HepG2 (cell line): Measurements from ENCODE around the gene ZXDC. TPM values are rescaled to one million over a fixed set of nuclear protein-coding genes. Genes with fewer than 3 reads are reported as not detected.

ENCODE experiments used
- BRCA1 ChIP-seq: sonication (generic); formaldehyde crosslinking; IDR thresholded peaks from 2 replicates; pipeline ENCODE4 v1.4.0; 2020; ENCODE audit warnings: missing genetic modification reagents
- ETS1 ChIP-seq: sonication (generic); formaldehyde crosslinking; IDR thresholded peaks from 2 replicates; pipeline ENCODE4 v1.4.0; 2020; ENCODE audit warnings: missing genetic modification reagents
- IRF2 ChIP-seq: IDR thresholded peaks from 2 replicates; pipeline ENCODE4 v1.6.1; 2018; ENCODE audit warnings: missing genetic modification reagents, missing compliant biosample characterization
- MLLT10 ChIP-seq: sonication (generic); formaldehyde crosslinking; IDR thresholded peaks from 2 replicates; pipeline ENCODE4 v1.4.0; 2020; ENCODE audit warnings: missing genetic modification reagents
- MZF1 ChIP-seq: sonication (generic); formaldehyde crosslinking; IDR thresholded peaks from 2 replicates; pipeline ENCODE4 v1.8.1; 2023; ENCODE audit warnings: mild to moderate bottlenecking, missing genetic modification reagents, borderline replicate concordance
- NFKBIZ ChIP-seq: IDR thresholded peaks from 2 replicates; pipeline ENCODE4 v1.6.1; 2018; ENCODE audit warnings: missing genetic modification reagents, missing compliant biosample characterization
- NR2F6 ChIP-seq, 2 experiments: IDR thresholded peaks; 2 replicates each; pipeline ENCODE4 v1.6.1; 2016; ENCODE audit warnings: antibody characterized with exemption in 1 of 2, mild to moderate bottlenecking in 1 of 2
- PLRG1 ChIP-seq: fragments of 450-650 bp; conservative IDR thresholded peaks from 2 replicates; pipeline ENCODE4 v1.6.1; 2016
- ZNF260 ChIP-seq: sonication (generic); formaldehyde crosslinking; IDR thresholded peaks from 2 replicates; pipeline ENCODE4 v1.4.0; 2020; ENCODE audit warnings: missing genetic modification reagents, low read depth, mild to moderate bottlenecking, borderline replicate concordance
- ZNF510 ChIP-seq: sonication (generic); formaldehyde crosslinking; IDR thresholded peaks from 2 replicates; pipeline ENCODE4 v1.4.0; 2020; ENCODE audit warnings: low read depth, mild to moderate bottlenecking, missing genetic modification reagents
- ZNF546 ChIP-seq: sonication (generic); formaldehyde crosslinking; conservative IDR thresholded peaks from 2 replicates; pipeline ENCODE4 v1.8.1; 2023; ENCODE audit warnings: mild to moderate bottlenecking, missing genetic modification reagents
- ZNF564 ChIP-seq: sonication (generic); formaldehyde crosslinking; IDR thresholded peaks from 2 replicates; pipeline ENCODE4 v1.8.1; 2023; ENCODE audit warnings: mild to moderate bottlenecking, missing genetic modification reagents
- ZNF792 ChIP-seq: IDR thresholded peaks from 2 replicates; pipeline ENCODE4 v1.6.1; 2016
- polyA plus RNA-seq, 8 experiments: library from polyadenylated mRNA; depleted of rRNA in 3 of 8; stranded (reverse) in 7 of 8; unstranded in 1 of 8; fragments of >200 nt; fragmentation: Illumina TruSeq in 4 of 8; extraction: Trizol in 4 of 8; gene quantifications; 2 replicates each; pipeline versions ENCODE4 v1.2.1 to v1.2.3, GENCODE V29; 2011 to 2016; ENCODE audit warnings: low read depth in 4 of 8, missing spikeins in 1 of 8, mixed read lengths in 1 of 8; ENCODE audit not compliant: insufficient read depth in 1 of 8
- total RNA-seq, 5 experiments: library from RNA; depleted of rRNA; stranded (reverse); fragments of >200 nt; fragmentation: Illumina TruSeq; extraction: Trizol; gene quantifications; 2 replicates each; pipeline ENCODE4 v1.2.3, GENCODE V29; 2016; ENCODE audit warnings: low read depth in 1 of 5
- TF ChIP-seq, protein P1 (sequence below), 2 experiments: sonication (generic) in 1 of 2; formaldehyde crosslinking in 1 of 2; IDR thresholded peaks; 2 replicates each; pipeline versions ENCODE4 v1.4.0 to v1.6.1; 2018 to 2020; ENCODE audit warnings: missing genetic modification reagents in 2 of 2, borderline replicate concordance in 1 of 2, low read depth in 1 of 2, mild to moderate bottlenecking in 1 of 2, missing biosample characterization in 1 of 2
- TF ChIP-seq, protein P2 (sequence below): sonication (generic); formaldehyde crosslinking; IDR thresholded peaks from 2 replicates; pipeline ENCODE4 v1.8.1; 2023; ENCODE audit warnings: missing genetic modification reagents, inconsistent platforms, borderline replicate concordance
- TF ChIP-seq, protein P3 (sequence below): sonication (generic); formaldehyde crosslinking; IDR thresholded peaks from 2 replicates; pipeline ENCODE4 v1.4.0; 2020; ENCODE audit warnings: missing genetic modification reagents
- TF ChIP-seq, protein P4 (sequence below): sonication (generic); formaldehyde crosslinking; IDR thresholded peaks from 2 replicates; pipeline ENCODE4 v1.8.0; 2022; ENCODE audit warnings: missing genetic modification reagents, low read depth, mild to moderate bottlenecking, borderline replicate concordance
- TF ChIP-seq, protein P5 (sequence below): IDR thresholded peaks from 2 replicates; pipeline ENCODE4 v1.6.1; 2016; ENCODE audit warnings: low read depth, control low read depth

Gene ZXDC
- total and polyA plus RNA-seq, 2 of the 13 experiments (the other 11 are each of a cell fraction or from before 2014, with no cell fraction given), result 17.6 to 21.2 TPM

DNA sequence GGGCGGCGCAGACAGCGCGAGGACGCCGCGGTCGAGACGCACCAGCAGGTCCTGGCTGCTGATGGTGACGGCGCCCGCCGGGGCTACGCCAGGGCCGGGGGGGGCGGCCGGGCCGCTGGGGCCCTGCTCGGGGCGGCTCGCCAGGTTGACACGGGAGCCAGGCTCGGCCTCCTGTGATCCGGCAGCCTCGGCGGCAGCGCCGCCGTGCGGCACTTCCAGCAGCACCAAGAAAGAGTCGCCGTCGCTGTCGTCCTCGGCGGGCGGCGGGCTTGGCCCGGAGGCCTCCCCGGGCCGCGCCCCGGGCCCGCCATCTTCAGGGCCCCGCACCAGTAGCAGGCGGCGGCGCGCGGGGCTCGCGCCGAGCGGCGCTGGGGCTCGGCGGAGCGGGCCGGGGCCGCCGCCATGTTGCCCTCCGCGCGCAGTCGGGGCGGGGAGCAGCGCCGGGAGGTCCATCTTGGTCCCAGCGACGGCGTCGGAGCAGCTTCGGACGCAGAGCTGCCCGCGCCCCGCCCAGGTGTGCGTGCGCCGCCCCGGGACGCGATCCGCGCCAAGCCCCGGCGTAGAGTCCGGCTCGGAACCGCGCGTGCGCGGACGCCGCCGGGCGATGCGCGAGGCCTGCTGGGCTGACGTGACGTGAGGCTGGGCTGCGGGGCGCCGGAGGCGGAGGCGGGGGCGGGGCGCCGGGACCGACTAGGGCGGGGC, at the start of gene ZXDC (continued):
- TF ChIP-seq, protein P1, sequence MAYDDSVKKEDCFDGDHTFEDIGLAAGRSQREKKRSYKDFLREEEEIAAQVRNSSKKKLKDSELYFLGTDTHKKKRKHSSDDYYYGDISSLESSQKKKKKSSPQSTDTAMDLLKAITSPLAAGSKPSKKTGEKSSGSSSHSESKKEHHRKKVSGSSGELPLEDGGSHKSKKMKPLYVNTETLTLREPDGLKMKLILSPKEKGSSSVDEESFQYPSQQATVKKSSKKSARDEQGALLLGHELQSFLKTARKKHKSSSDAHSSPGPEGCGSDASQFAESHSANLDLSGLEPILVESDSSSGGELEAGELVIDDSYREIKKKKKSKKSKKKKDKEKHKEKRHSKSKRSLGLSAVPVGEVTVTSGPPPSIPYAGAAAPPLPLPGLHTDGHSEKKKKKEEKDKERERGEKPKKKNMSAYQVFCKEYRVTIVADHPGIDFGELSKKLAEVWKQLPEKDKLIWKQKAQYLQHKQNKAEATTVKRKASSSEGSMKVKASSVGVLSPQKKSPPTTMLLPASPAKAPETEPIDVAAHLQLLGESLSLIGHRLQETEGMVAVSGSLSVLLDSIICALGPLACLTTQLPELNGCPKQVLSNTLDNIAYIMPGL (CRISPR knock-in tag; IDR thresholded peaks at IDR 0.05; ENCODE audit: borderline replicate concordance in 1 of 2, low read depth in 1 of 2), result peak; percentile 24 to 28; a peak in 1 of 4 replicates
- TF ChIP-seq ZNF510 (CRISPR knock-in tag) (no peak; the same call in 1 of the 2 replicates), ZNF260 (CRISPR knock-in tag) (no peak), PLRG1 (no peak), ZNF792 (CRISPR knock-in tag) (no peak), BRCA1 (CRISPR knock-in tag) (0 out of 2 replicates have a peak, but pooled peaks have one; percentile 20), MZF1 (no peak), ETS1 (CRISPR knock-in tag) (0 out of 2 replicates have a peak, but pooled peaks have one; percentile 7), IRF2 (CRISPR knock-in tag) (peak; percentile 8; the same call in 1 of the 2 replicates), ZNF564 (0 out of 2 replicates have a peak, but pooled peaks have one; percentile 11), NFKBIZ (no peak), NR2F6 (IDR thresholded peaks at IDR 0.05) (no peak), NR2F6 (CRISPR knock-in tag; IDR thresholded peaks at IDR 0.05) (no peak), ZNF546 (CRISPR knock-in tag) (no peak), MLLT10 (CRISPR knock-in tag) (no peak)
- TF ChIP-seq, protein P2, sequence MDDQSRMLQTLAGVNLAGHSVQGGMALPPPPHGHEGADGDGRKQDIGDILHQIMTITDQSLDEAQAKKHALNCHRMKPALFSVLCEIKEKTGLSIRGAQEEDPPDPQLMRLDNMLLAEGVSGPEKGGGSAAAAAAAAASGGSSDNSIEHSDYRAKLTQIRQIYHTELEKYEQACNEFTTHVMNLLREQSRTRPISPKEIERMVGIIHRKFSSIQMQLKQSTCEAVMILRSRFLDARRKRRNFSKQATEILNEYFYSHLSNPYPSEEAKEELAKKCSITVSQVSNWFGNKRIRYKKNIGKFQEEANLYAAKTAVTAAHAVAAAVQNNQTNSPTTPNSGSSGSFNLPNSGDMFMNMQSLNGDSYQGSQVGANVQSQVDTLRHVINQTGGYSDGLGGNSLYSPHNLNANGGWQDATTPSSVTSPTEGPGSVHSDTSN (CRISPR knock-in tag), result no peak
- TF ChIP-seq, protein P3, sequence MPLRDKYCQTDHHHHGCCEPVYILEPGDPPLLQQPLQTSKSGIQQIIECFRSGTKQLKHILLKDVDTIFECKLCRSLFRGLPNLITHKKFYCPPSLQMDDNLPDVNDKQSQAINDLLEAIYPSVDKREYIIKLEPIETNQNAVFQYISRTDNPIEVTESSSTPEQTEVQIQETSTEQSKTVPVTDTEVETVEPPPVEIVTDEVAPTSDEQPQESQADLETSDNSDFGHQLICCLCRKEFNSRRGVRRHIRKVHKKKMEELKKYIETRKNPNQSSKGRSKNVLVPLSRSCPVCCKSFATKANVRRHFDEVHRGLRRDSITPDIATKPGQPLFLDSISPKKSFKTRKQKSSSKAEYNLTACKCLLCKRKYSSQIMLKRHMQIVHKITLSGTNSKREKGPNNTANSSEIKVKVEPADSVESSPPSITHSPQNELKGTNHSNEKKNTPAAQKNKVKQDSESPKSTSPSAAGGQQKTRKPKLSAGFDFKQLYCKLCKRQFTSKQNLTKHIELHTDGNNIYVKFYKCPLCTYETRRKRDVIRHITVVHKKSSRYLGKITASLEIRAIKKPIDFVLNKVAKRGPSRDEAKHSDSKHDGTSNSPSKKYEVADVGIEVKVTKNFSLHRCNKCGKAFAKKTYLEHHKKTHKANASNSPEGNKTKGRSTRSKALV (CRISPR knock-in tag), result 0 out of 2 replicates have a peak, but pooled peaks have one; percentile 25
- TF ChIP-seq, protein P4, sequence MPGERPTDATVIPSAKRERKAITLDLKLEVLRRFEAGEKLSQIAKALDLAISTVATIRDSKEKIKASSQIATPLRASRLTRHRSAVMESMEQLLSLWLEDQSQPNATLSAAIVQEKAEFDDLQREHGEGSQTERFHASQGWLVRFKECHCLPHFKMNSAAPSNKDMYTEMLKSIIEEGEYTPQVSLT (CRISPR knock-in tag), result no peak
- TF ChIP-seq, protein P5, sequence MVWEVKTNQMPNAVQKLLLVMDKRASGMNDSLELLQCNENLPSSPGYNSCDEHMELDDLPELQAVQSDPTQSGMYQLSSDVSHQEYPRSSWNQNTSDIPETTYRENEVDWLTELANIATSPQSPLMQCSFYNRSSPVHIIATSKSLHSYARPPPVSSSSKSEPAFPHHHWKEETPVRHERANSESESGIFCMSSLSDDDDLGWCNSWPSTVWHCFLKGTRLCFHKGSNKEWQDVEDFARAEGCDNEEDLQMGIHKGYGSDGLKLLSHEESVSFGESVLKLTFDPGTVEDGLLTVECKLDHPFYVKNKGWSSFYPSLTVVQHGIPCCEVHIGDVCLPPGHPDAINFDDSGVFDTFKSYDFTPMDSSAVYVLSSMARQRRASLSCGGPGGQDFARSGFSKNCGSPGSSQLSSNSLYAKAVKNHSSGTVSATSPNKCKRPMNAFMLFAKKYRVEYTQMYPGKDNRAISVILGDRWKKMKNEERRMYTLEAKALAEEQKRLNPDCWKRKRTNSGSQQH, result 0 out of 2 replicates have a peak, but pooled peaks have one; percentile 18
